ENCODE results near the gene AREG.

- TF ChIP-seq CTCF (conservative IDR thresholded peaks at IDR 0.05 in 1 of 2, IDR thresholded peaks at IDR 0.05 in 1 of 2; ENCODE audit: extremely low read depth in 1 of 2, insufficient read depth in 1 of 2, low read depth in 1 of 2, low read length in 2 of 2), result no peak
- no peak for TF ChIP-seq EZH2 (IDR thresholded peaks at IDR 0.05; ENCODE audit: borderline replicate concordance, low read length)
Observed at GRCh38 chr4:74407891-74408290, 37.0 kb upstream of the AREG start.

Measured in mammary epithelial cell (primary cell).